Adrenal gland (tissue), 5 donors: ENCODE data around the gene AHRR.

ENCODE experiments used
- CTCF ChIP-seq, 6 experiments: fragments of 450-650 bp in 4 of 6; fragments of 200-600 bp in 2 of 6; sonication (generic) in 1 of 6; IDR thresholded peaks; 1 replicate in 5 of 6; 2 replicates in 1 of 6; pipeline versions ENCODE4 v1.5.1 to v1.8.0; 2016 to 2021; ENCODE audit warnings: antibody characterized with exemption in 6 of 6, mild to moderate bottlenecking in 2 of 6, moderate library complexity in 1 of 6
- POLR2A ChIP-seq, 2 donors: fragments of 450-650 bp; IDR thresholded peaks; one replicate each; pipeline ENCODE4 v1.6.1; 2017; ENCODE audit warnings: antibody characterized with exemption in 2 of 2, mild to moderate bottlenecking in 2 of 2, moderate library complexity in 1 of 2
- donor health status: DM: no; HTN: no; CAD: no.

GRCh38 chr5:311963-312362 lies 9.6 kb upstream of the AHRR start:
- no peak for TF ChIP-seq CTCF (IDR thresholded peaks at IDR 0.05)
- no peak for TF ChIP-seq POLR2A (IDR thresholded peaks at IDR 0.05)
